ENCODE results near the gene CCDC15. TPM values are rescaled to one million over a fixed set of nuclear protein-coding genes. Genes with fewer than 3 reads are reported as not detected.

The CCDC15 gene
- total RNA-seq, 4 donors from 2014 or later: 0.10 to 0.16 TPM; not detected in 2

GRCh38 chr11:124944565-124944964, 9.4 kb upstream of the CCDC15 start:
- DNase-seq (no peak), ATAC-seq (no peak)
- Histone ChIP-seq H3K4me3 (no peak overlapping the region), H3K36me3 (no peaks in the 10 kb centered on the region), H3K4me1 (no peaks in the 10 kb centered on the region), H3K9me3 (no peaks in the 10 kb centered on the region), H3K27ac (no peak overlapping the region), H3K27me3 (no peaks in the 10 kb centered on the region)
- TF ChIP-seq POLR2A (IDR thresholded peaks at IDR 0.05) (no peak), CTCF (IDR thresholded peaks at IDR 0.05 in 4 of 5, conservative IDR thresholded peaks at IDR 0.05 in 1 of 5) (no peak)
- in situ Hi-C loops (cut with MboI; ENCODE audit: low sequenced_read_pairs in 4 of 4): no loop called here
- intact Hi-C loops (cut with DNase I; ENCODE audit: low total_unique reads): no loop called here

- intact Hi-C loops (cut with DNase I; ENCODE audit: low total_unique reads): no loop called here
- H3K9me3 ChIP-seq: no peaks in the 10 kb centered on the region
- H3K4me3 ChIP-seq: no peak overlapping the region
- no peak overlapping the region for H3K27ac ChIP-seq
- H3K36me3 ChIP-seq: no peaks in the 10 kb centered on the region
- H3K4me1 ChIP-seq: no peaks in the 10 kb centered on the region
- no peaks in the 10 kb centered on the region for H3K27me3 ChIP-seq
- in situ Hi-C loops (cut with MboI; ENCODE audit: low sequenced_read_pairs in 4 of 4): no loop called here
- no peak for TF ChIP-seq POLR2A (IDR thresholded peaks at IDR 0.05)
- ATAC-seq (no peak), DNase-seq (no peak)
Observed at GRCh38 chr11:124945826-124946225, 8.2 kb upstream of the CCDC15 start.

- Histone ChIP-seq H3K4me1 (no peaks in the 10 kb centered on the region), H3K9me3 (no peaks in the 10 kb centered on the region), H3K36me3 (no peaks in the 10 kb centered on the region), H3K27me3 (no peaks in the 10 kb centered on the region), H3K4me3 (no peak overlapping the region), H3K27ac (no peak overlapping the region)
- in situ Hi-C loops (cut with MboI; ENCODE audit: low sequenced_read_pairs in 4 of 4): no loop called here
- intact Hi-C loops (cut with DNase I; ENCODE audit: low total_unique reads): no loop called here
- TF ChIP-seq CTCF (IDR thresholded peaks at IDR 0.05 in 4 of 5, conservative IDR thresholded peaks at IDR 0.05 in 1 of 5) (no peak), POLR2A (IDR thresholded peaks at IDR 0.05) (no peak)
- no peak for ATAC-seq
- DNase-seq: no peak
Observed at GRCh38 chr11:124946735-124947141, 7.3 kb upstream of the CCDC15 start.

GRCh38 chr11:124950601-124951330, 3.2 kb upstream of the CCDC15 start:
- peaks cover 6 to 8% of the 10 kb centered on the region in 2 donors for H3K4me1 ChIP-seq
- in situ Hi-C loops (cut with MboI; ENCODE audit: low sequenced_read_pairs in 4 of 4): loop anchor here in 3 of 4 donors (10.0 to 25.0 kb wide), 4 partner anchors 164 to 937 kb away; partner anchors contain the start of genes TMEM218 (in 2 of the 3) and HYLS1 (in 1 of the 3)
- no peaks in the 10 kb centered on the region for H3K9me3 ChIP-seq
- intact Hi-C loops (cut with DNase I; ENCODE audit: low total_unique reads): loop anchor here (5.0 kb wide), 5 partner anchors 73 to 328 kb away; partner anchors contain the start of genes MSANTD2, SIAE, SPA17 and TBRG1
- no peak overlapping the region for H3K27ac ChIP-seq
- DNase-seq (no peak), ATAC-seq (no peak)
- H3K36me3 ChIP-seq: no peaks in the 10 kb centered on the region
- H3K4me3 ChIP-seq: no peak overlapping the region
- TF ChIP-seq CTCF (IDR thresholded peaks at IDR 0.05 in 4 of 5, conservative IDR thresholded peaks at IDR 0.05 in 1 of 5) (no peak), POLR2A (IDR thresholded peaks at IDR 0.05) (no peak)
- H3K27me3 ChIP-seq: no peaks in the 10 kb centered on the region

- Histone ChIP-seq H3K4me3 (no peak overlapping the region), H3K4me1 (peaks cover 6 to 8% of the 10 kb centered on the region in 2 donors), H3K36me3 (no peaks in the 10 kb centered on the region), H3K27me3 (no peaks in the 10 kb centered on the region), H3K27ac (no peak overlapping the region), H3K9me3 (no peaks in the 10 kb centered on the region)
- intact Hi-C loops (cut with DNase I; ENCODE audit: low total_unique reads) (loop anchor here (5.0 kb wide), 5 partner anchors 74 to 329 kb away; partner anchors contain the start of genes MSANTD2, SIAE, SPA17 and TBRG1), in situ Hi-C loops (cut with MboI; ENCODE audit: low sequenced_read_pairs in 4 of 4) (loop anchor here in 3 of 4 donors (10.0 to 25.0 kb wide), 4 partner anchors 163 to 936 kb away; partner anchors contain the start of genes TMEM218 (in 2 of the 3) and HYLS1 (in 1 of the 3))
- TF ChIP-seq POLR2A (IDR thresholded peaks at IDR 0.05): no peak
- TF ChIP-seq CTCF (IDR thresholded peaks at IDR 0.05 in 4 of 5, conservative IDR thresholded peaks at IDR 0.05 in 1 of 5): no peak
- ATAC-seq: no peak
- no peak for DNase-seq
Observed at GRCh38 chr11:124951341-124951740, 2.7 kb upstream of the CCDC15 start.
